Esophagus squamous epithelium (tissue), 5 donors: ENCODE measurements around the gene FILIP1L. TPM values are rescaled to one million over a fixed set of nuclear protein-coding genes. Genes with fewer than 3 reads are reported as not detected.
A peak's percentile ranks its signal among the peaks of the same experiment; 100 is the strongest.

Experiments used
- DNase-seq: peaks from one replicate; lab custom pipeline; 2025; lab: John Stamatoyannopoulos, UW
- H3K27ac ChIP-seq, 4 donors: fragments of 200-600 bp; sonication (generic); one replicate each; pipeline ENCODE4 v1.5.1; 2016 to 2019; ENCODE audit warnings: mild to moderate bottlenecking in 1 of 4
- H3K27me3 ChIP-seq, 4 donors: fragments of 200-600 bp; sonication (generic); 1 replicate in 3 of 4; 2 replicates in 1 of 4; pipeline versions ENCODE4 v1.5.1 to v1.6.0; 2017 to 2021; ENCODE audit warnings: antibody characterized with exemption in 1 of 4
- H3K36me3 ChIP-seq, 3 donors: fragments of 200-600 bp; sonication (generic); one replicate each; pipeline ENCODE4 v1.5.1; 2016 to 2019
- H3K4me1 ChIP-seq, 3 donors: fragments of 200-600 bp; sonication (generic); one replicate each; pipeline ENCODE4 v1.5.1; 2017 to 2019
- H3K4me3 ChIP-seq, 4 donors: fragments of 200-600 bp; sonication (generic); 1 replicate in 3 of 4; 2 replicates in 1 of 4; pipeline ENCODE4 v1.5.1; 2016 to 2019; ENCODE audit warnings: mild to moderate bottlenecking in 2 of 4, moderate library complexity in 1 of 4
- H3K9me3 ChIP-seq, 3 donors: fragments of 200-600 bp; sonication (generic); one replicate each; pipeline ENCODE4 v1.5.1; 2016 to 2019
- CTCF ChIP-seq, 6 experiments: fragments of 450-650 bp in 4 of 6; fragments of 200-600 bp in 2 of 6; sonication (generic) in 2 of 6; IDR thresholded peaks; one replicate each; pipeline ENCODE4 v1.5.1; 2016 to 2019; ENCODE audit warnings: antibody characterized with exemption in 6 of 6, mild to moderate bottlenecking in 4 of 6, moderate library complexity in 4 of 6
- POLR2A ChIP-seq, 4 donors: fragments of 450-650 bp; IDR thresholded peaks; one replicate each; pipeline ENCODE4 v1.6.1; 2017; ENCODE audit warnings: antibody characterized with exemption in 4 of 4, mild to moderate bottlenecking in 4 of 4, moderate library complexity in 3 of 4
- WGBS, 2 donors: methylation state at CpG; one replicate each; pipeline ENCODE4 v1.1.5; 2018; 5-methylcytosine and 5-hydroxymethylcytosine counted together
- intact Hi-C: fragments of 100-400 bp; cut with DNase I; formaldehyde crosslinking; loops from one replicate; pipeline ENCODE4 v1.15.0; 2022
- total RNA-seq, 4 donors: library from RNA; depleted of rRNA; stranded (reverse); fragments of >200 nt; gene quantifications; one replicate each; pipeline ENCODE4 v1.1.0, GENCODE V29; 2016
- donor health status: DM: yes; HTN: yes; CAD: no.

The FILIP1L gene
- total RNA-seq, 4 donors from 2014 or later = 2.5 to 23.5 (median 10.7) TPM

GRCh38 chr3:99881121-99881524 lies 233.2 kb downstream of the FILIP1L start:
- Histone ChIP-seq H3K4me3 (peak overlapping the region in 1 of 4 donors; percentile 12), H3K9me3 (no peaks in the 10 kb centered on the region), H3K4me1 (peaks cover 0 to 47% (median 17%) of the 10 kb centered on the region in 3 donors), H3K27me3 (peaks cover 0 to 4% (median 0%) of the 10 kb centered on the region in 4 donors), H3K36me3 (no peaks in the 10 kb centered on the region), H3K27ac (peak overlapping the region; percentile 21 to 90 (median 68))
- WGBS, 2 donors = 42 to 53% methylated on average over 2 of the region's 2 CpGs
- no peak for DNase-seq
- intact Hi-C loops = no loop called here
- TF ChIP-seq CTCF (IDR thresholded peaks at IDR 0.05) (no peak), POLR2A (IDR thresholded peaks at IDR 0.05) (no peak)

- H3K27me3 ChIP-seq = peaks cover 0 to 9% (median 0%) of the 10 kb centered on the region in 4 donors
- no peak overlapping the region for H3K4me3 ChIP-seq
- no peaks in the 10 kb centered on the region for H3K9me3 ChIP-seq
- H3K4me1 ChIP-seq = peaks cover 0 to 51% (median 17%) of the 10 kb centered on the region in 3 donors
- H3K27ac ChIP-seq = peak overlapping the region in 2 of 4 donors; percentile 26 to 49
- TF ChIP-seq CTCF (IDR thresholded peaks at IDR 0.05) (no peak), POLR2A (IDR thresholded peaks at IDR 0.05) (no peak)
- WGBS, 2 donors = 93 to 96% methylated on average over 2 of the region's 2 CpGs
- no peak for DNase-seq
- intact Hi-C loops = no loop called here
- H3K36me3 ChIP-seq = no peaks in the 10 kb centered on the region
Measured at GRCh38 chr3:99879275-99879674, 235.0 kb downstream of the FILIP1L start.

- WGBS, 2 donors = 96 to 100% methylated on average over 1 of the region's 1 CpG
- H3K27ac ChIP-seq = peak overlapping the region in 3 of 4 donors; percentile 89 to 96 (median 91)
- no peak for TF ChIP-seq POLR2A (IDR thresholded peaks at IDR 0.05)
- no peak for TF ChIP-seq CTCF (IDR thresholded peaks at IDR 0.05)
- intact Hi-C loops = no loop called here
- peaks cover 0 to 46% (median 17%) of the 10 kb centered on the region in 3 donors for H3K4me1 ChIP-seq
- peaks cover 0 to 9% (median 0%) of the 10 kb centered on the region in 4 donors for H3K27me3 ChIP-seq
- no peak for DNase-seq
- no peaks in the 10 kb centered on the region for H3K36me3 ChIP-seq
- no peaks in the 10 kb centered on the region for H3K9me3 ChIP-seq
- no peak overlapping the region for H3K4me3 ChIP-seq
Measured at GRCh38 chr3:99878005-99878404, 236.3 kb downstream of the FILIP1L start.

GRCh38 chr3:99877031-99877579 lies 237.2 kb downstream of the FILIP1L start:
- no peaks in the 10 kb centered on the region for H3K36me3 ChIP-seq
- H3K9me3 ChIP-seq = no peaks in the 10 kb centered on the region
- 79 to 83% methylated on average over 4 of the region's 4 CpGs for WGBS, 2 donors
- DNase-seq = no peak
- TF ChIP-seq CTCF (IDR thresholded peaks at IDR 0.05) (no peak), POLR2A (IDR thresholded peaks at IDR 0.05) (no peak)
- peak overlapping the region; percentile 85 to 96 (median 90) for H3K27ac ChIP-seq
- H3K4me1 ChIP-seq = peaks cover 0 to 45% (median 10%) of the 10 kb centered on the region in 3 donors
- peak overlapping the region in 1 of 4 donors; percentile 83 for H3K4me3 ChIP-seq
- peaks cover 0 to 9% (median 0%) of the 10 kb centered on the region in 4 donors for H3K27me3 ChIP-seq
- intact Hi-C loops = no loop called here
